ENCODE results near the gene THBD.

DNA sequence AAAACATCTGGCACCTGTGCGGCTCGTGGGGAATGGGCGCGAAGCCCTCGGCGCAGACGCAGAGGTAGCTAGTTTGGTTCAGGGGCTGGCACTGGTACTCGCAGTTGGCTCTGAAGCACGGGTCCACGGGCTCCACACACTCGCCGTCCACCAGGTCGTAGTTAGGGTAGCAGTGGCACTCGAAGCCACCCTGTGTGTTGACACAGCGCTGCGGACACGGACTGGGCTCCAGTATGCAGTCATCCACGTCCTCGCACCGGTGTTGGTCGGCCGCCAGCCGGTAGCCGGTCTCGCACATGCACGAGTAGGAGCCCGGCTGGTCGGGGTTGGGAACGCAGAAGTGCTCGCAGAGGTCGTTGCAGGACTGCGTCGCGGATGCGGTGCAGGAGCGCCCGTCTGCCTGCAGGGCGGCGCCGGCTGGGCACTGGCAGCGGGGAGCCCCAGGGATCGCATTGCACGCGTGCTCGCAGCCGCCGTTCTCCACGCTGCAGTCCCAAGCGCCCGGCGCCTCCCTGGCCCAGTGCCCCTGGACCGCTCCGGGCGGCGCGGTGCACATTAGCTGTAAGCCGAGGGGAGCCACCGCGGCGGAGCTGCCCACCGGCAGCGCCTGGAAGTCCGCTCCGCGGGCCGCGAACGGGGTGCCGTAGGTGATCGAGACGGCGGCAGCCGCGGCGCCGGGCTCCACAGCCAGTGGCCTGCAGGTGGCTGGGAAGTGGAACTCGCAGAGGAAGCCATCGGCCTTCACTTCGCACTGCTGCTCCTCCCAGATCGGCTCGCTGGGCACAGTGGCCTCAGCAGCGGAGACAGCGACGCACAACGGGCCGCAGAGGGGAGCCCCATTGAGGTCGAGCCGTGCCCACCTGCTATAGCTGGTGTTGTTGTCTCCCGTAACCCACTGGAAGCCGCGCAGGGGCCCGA, 930 bp downstream of the THBD start:
- TF ChIP-seq POLR2A (IDR thresholded peaks at IDR 0.05): no peak
- TF ChIP-seq, protein P1, sequence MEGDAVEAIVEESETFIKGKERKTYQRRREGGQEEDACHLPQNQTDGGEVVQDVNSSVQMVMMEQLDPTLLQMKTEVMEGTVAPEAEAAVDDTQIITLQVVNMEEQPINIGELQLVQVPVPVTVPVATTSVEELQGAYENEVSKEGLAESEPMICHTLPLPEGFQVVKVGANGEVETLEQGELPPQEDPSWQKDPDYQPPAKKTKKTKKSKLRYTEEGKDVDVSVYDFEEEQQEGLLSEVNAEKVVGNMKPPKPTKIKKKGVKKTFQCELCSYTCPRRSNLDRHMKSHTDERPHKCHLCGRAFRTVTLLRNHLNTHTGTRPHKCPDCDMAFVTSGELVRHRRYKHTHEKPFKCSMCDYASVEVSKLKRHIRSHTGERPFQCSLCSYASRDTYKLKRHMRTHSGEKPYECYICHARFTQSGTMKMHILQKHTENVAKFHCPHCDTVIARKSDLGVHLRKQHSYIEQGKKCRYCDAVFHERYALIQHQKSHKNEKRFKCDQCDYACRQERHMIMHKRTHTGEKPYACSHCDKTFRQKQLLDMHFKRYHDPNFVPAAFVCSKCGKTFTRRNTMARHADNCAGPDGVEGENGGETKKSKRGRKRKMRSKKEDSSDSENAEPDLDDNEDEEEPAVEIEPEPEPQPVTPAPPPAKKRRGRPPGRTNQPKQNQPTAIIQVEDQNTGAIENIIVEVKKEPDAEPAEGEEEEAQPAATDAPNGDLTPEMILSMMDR (IDR thresholded peaks at IDR 0.05): peak; percentile 33 to 69
